Measurements from ENCODE around the gene WBP11.

DNA sequence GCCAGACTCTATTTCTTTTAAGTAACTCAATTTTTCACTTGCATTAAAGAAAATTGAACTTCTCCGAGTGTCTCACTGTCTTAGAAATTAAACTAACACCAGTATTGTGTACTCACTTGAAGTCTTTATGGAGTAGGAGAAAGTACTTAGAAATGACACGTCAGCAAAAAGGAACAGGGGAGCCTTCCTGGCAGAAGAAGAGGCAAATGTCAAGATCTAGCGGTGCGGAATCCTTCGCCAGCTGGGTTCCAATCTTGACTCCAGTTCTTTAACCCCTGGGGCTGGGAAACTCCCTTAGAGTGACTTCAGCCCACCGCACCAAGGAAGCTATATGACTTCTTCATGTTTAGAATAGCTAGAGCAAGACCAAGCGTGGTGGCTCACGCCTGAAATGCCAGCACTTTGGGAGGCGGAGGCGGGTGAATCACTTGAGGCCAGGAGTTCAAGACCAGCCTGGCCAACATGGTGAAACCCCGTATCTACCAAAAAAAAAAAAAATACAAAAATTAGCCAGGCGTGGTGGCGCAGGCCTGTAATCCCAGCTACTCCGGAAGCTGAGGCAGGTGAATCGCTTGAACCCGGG is 34.4 kb downstream of the WBP11 start:
- TF ChIP-seq TAF1 (IDR thresholded peaks at IDR 0.05; ENCODE audit: borderline replicate concordance, low read depth, low read length) (no peak), POLR2A (IDR thresholded peaks at IDR 0.05; ENCODE audit: low read depth, low read length) (no peak)

All from GM12892 (cell line).